ENCODE data around the gene PAM.

- TF ChIP-seq POLR2A (IDR thresholded peaks at IDR 0.05; ENCODE audit: low read depth, low read length) (no peak), POLR2AphosphoS5 (IDR thresholded peaks at IDR 0.05; ENCODE audit: low read depth, low read length) (no peak), TAF1 (IDR thresholded peaks at IDR 0.05; ENCODE audit: borderline replicate concordance, low read depth, low read length) (no peak)
Observed at GRCh38 chr5:102818934-102819333, 63.8 kb downstream of the PAM start.

All from GM12892 (cell line).